ENCODE results near the gene IDS.

GRCh38 chrX:149515954-149516602, 11.0 kb upstream of the IDS start:
- TF ChIP-seq TAF1 (conservative IDR thresholded peaks at IDR 0.05) = no peak
- no peak for TF ChIP-seq CTCF (IDR thresholded peaks at IDR 0.05; ENCODE audit: low read depth, low read length, missing input control)
- no peak for TF ChIP-seq ZBTB33 (IDR thresholded peaks at IDR 0.05)
- no peak for TF ChIP-seq REST (IDR thresholded peaks at IDR 0.05)
